Measurements from ENCODE around the gene GNPDA2.

GNPDA2 gene

DNA sequence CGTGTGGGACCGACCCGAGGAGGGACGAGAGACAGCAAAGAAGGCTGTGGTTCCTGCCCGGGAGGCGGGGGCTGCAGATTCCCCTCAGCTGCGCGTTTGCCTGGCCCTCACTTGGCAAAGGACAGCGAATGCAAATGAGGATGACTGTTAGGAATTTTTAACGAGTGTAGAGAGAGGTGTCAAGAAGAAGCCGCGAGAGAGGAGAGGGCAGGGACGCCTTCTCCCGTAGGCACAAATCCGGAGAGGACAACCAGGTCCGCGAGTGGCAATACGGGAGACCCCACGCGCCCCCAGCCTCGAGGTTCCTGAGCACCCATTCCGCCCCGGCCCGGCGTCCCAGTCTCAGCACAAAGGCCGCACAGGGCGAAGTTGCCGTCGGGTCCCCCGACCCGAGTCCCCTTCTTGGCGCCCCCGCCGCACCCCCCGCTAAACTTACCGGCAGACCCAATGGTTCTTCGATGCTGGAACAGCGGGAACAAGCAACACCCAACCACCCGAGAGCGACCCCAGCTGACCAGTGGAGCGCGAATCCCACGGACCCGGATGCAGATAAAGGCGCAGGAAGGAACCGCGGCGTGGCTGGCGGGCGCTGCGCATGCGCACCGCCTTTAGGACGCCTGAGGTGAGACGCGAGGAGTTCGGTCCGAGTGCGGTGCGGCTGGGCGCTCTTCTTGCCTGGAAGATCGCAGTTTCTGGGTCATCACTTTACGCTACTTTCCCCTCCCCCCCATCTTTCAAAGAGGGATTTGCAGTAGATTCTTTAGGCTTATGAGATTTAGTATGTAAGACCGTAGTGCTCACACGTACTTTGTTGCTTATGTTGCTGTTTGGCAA, at the start of gene GNPDA2:
Gene GNPDA2, minus strand, starts transcription at position 519 of the 834 bp plus-strand sequence. CDS start 4,349 bp downstream, outside the sequence.
- POLR2A ChIA-PET (ENCODE audit: low non-redundant PET), result interaction anchor here (0.6 kb wide), 1 partner anchor 49 kb away, joined by 3 read pairs; no protein-coding TSS in a partner anchor
- peak within 1 kb of the TSS; percentile 89 for H3K27ac ChIP-seq

DNA sequence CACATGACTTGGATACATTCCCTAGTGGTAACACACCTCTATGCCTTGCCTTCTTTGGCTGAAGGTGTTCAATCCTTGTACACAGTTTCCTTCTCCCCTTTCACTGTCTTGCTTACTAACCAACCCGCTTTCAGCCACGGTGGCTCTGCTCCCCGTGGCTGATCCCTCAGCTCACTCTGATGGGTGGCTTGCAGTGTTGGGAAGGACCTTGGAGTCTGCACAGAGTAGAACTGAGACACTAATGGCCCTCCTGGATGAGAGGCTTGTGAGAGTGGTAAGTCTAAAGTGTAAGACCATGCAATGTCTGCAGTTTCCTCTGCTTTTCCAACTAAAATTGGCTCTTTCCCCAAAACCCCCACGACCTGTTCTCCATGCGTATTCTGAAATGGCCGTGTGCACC, 46.0 kb upstream of the GNPDA2 start:
- POLR2A ChIA-PET (ENCODE audit: low non-redundant PET), result no interaction called here
- DNase-seq (ENCODE audit: low spot score), result no peak
- TF ChIP-seq, protein P1, sequence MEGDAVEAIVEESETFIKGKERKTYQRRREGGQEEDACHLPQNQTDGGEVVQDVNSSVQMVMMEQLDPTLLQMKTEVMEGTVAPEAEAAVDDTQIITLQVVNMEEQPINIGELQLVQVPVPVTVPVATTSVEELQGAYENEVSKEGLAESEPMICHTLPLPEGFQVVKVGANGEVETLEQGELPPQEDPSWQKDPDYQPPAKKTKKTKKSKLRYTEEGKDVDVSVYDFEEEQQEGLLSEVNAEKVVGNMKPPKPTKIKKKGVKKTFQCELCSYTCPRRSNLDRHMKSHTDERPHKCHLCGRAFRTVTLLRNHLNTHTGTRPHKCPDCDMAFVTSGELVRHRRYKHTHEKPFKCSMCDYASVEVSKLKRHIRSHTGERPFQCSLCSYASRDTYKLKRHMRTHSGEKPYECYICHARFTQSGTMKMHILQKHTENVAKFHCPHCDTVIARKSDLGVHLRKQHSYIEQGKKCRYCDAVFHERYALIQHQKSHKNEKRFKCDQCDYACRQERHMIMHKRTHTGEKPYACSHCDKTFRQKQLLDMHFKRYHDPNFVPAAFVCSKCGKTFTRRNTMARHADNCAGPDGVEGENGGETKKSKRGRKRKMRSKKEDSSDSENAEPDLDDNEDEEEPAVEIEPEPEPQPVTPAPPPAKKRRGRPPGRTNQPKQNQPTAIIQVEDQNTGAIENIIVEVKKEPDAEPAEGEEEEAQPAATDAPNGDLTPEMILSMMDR (conservative IDR thresholded peaks at IDR 0.05; ENCODE audit: low read depth), result no peak
- no peak overlapping the region for H3K27ac ChIP-seq
- CTCF ChIA-PET, result no interaction called here

More for the DNA sequence above, at the start of gene GNPDA2:
- DNase-seq (ENCODE audit: low spot score), result peak; percentile 88
- CTCF ChIA-PET, result interaction anchor here (0.6 to 1.1 kb wide), 3 partner anchors 12 to 67 kb away, joined by 3 to 6 read pairs (median 4); no protein-coding TSS in a partner anchor
- TF ChIP-seq, protein P1 (conservative IDR thresholded peaks at IDR 0.05; ENCODE audit: low read depth), result peak; percentile 29; the same call in 1 of the 2 replicates

DNA sequence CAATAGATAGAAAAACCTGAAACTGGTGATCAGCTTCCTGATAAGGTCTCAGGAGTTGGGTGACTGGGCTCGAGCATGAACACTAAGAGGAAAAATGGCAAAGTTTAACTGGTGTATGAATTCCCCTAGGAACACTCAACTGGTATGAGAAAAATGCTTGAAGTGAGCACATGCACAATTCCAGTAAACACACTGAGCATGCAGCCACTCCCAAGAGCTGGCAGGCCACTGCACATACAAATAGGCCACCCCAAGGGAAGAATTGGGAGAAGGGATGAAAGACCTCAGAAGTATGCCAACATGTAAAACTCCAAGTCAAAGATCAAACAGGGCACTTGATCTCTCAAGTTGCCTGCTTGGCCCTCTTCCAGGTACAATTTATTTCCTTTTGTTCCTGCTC, 45.4 kb upstream of the GNPDA2 start:
- TF ChIP-seq, protein P1 (conservative IDR thresholded peaks at IDR 0.05; ENCODE audit: low read depth), result no peak
- ChIA-PET POLR2A (ENCODE audit: low non-redundant PET) (no interaction called here), CTCF (no interaction called here)
- no peak for DNase-seq (ENCODE audit: low spot score)
- no peak overlapping the region for H3K27ac ChIP-seq

DNA sequence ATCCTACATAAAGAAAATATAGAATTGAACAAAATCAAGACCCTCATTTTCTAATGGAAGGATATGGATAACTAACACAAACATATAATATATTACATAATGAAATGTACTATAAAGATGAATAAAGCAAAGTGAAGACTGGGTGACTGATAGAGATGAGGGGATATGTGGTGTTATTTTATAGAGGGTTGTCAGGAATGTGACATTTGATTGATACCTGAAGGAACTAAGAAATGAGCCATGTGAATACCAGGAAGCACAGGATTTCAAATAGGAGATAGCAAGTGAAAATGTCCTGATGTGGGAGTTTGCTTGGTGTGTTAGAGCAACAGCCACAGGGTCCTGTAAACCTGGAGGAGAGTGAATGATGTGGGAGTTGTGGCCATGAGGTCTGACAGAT, 40.1 kb upstream of the GNPDA2 start:
- H3K27ac ChIP-seq, result no peak overlapping the region
- CTCF ChIA-PET, result no interaction called here
- POLR2A ChIA-PET (ENCODE audit: low non-redundant PET), result no interaction called here
- TF ChIP-seq, protein P1 (conservative IDR thresholded peaks at IDR 0.05; ENCODE audit: low read depth), result no peak
- no peak for DNase-seq (ENCODE audit: low spot score)

DNA sequence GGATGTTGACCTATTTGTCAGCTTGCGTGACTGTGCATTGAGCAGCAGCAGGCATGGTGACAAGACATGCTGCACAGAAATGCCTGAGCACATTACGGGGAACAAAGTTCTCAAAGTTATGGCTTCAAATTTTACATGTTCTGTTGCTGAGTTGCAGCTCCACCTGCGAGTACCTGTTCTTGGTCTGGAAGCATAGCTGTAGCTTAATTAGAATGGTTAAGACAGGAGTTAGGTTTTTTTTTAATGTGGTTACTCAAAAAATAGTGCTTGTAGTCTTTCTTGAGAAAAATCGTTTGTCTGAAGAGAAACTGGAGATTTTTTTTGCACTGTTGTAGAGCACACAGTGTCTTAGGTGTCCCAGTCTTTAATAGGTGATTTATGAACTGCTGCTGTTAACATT, 38.8 kb upstream of the GNPDA2 start:
- H3K27ac ChIP-seq, result no peak overlapping the region
- POLR2A ChIA-PET (ENCODE audit: low non-redundant PET), result no interaction called here
- no peak for DNase-seq (ENCODE audit: low spot score)
- TF ChIP-seq, protein P1 (conservative IDR thresholded peaks at IDR 0.05; ENCODE audit: low read depth), result no peak
- CTCF ChIA-PET, result interaction anchor here (0.6 kb wide), 1 partner anchor 1623 kb away, joined by 3 read pairs; no protein-coding TSS in a partner anchor

DNA sequence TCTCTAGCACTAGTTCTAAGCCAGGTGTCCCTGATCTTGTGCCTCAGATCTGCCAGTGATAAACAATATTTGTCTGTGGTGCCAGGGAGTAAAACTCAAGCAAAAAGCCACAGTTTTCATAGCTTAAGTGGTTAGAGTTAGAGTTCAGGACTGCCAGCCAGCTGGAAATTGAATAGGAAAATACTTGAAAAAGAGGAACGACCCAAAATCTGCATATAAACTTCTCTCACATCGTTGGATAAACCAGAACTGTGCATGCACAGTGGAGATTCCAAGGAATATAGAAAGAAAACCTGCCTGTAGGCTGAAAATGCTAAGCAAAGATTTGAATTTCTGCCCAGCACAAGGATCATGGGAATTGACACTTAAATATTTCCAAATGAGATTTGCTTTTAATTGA, 35.0 kb upstream of the GNPDA2 start:
- H3K27ac ChIP-seq, result no peak overlapping the region
- DNase-seq (ENCODE audit: low spot score), result no peak
- ChIA-PET CTCF (no interaction called here), POLR2A (ENCODE audit: low non-redundant PET) (no interaction called here)
- TF ChIP-seq, protein P1 (conservative IDR thresholded peaks at IDR 0.05; ENCODE audit: low read depth), result no peak

All from RWPE1 (cell line).